ENCODE results near the gene PPP1R3G. TPM values are rescaled to one million over a fixed set of nuclear protein-coding genes. Genes with fewer than 3 reads are reported as not detected.
A peak's percentile ranks its signal among the peaks of the same experiment; 100 is the strongest.

Gene PPP1R3G
- total and polyA plus RNA-seq, 4 donors, result 0.10 to 1.5 (median 0.43) TPM

- 46 to 56% methylated on average over 18 of the region's 18 CpGs for WGBS, 2 donors
- TF ChIP-seq CTCF (IDR thresholded peaks at IDR 0.05; ENCODE audit: control extremely low read depth, extremely low read depth), result no peak
- Histone ChIP-seq H3K9me3 (ENCODE audit: control insufficient read depth in 4 of 4, insufficient read depth in 3 of 4, low read length in 3 of 4) (peaks cover 0 to 2% (median 0%) of the 10 kb centered on the region in 4 donors), H3K4me1 (ENCODE audit: control insufficient read depth in 5 of 5, insufficient read depth in 5 of 5, low read length in 5 of 5) (peaks cover 0 to 13% (median 5%) of the 10 kb centered on the region in 5 donors), H3K9ac (ENCODE audit: insufficient read depth in 1 of 2, low read length in 2 of 2) (no peak overlapping the region), H3K27me3 (ENCODE audit: control insufficient read depth in 3 of 3, insufficient read depth in 3 of 3, low read length in 2 of 3) (peaks cover 4 to 15% (median 10%) of the 10 kb centered on the region in 3 donors), H3K36me3 (ENCODE audit: control insufficient read depth in 4 of 4, insufficient read depth in 4 of 4, low read length in 4 of 4) (no peaks in the 10 kb centered on the region), H3K27ac (ENCODE audit: low read depth in 1 of 2, low read length in 1 of 2) (peak overlapping the region in 1 of 2 donors; percentile 83), H3K4me3 (no peak overlapping the region)
- ATAC-seq (ENCODE audit: insufficient read depth, low FRiP score), result no peak
- DNase-seq, result peak in 1 of 3 donors; percentile 15
Measured at GRCh38 chr6:5083813-5084359, 1.3 kb upstream of the PPP1R3G start.

GRCh38 chr6:5084360-5084780 is 771 bp upstream of the PPP1R3G start:
- 2% methylated on average over 43 to 57 of the region's 57 CpGs for WGBS, 2 donors
- H3K36me3 ChIP-seq (ENCODE audit: control insufficient read depth in 4 of 4, insufficient read depth in 4 of 4, low read length in 4 of 4), result no peaks in the 10 kb centered on the region
- H3K9ac ChIP-seq (ENCODE audit: insufficient read depth in 1 of 2, low read length in 2 of 2), result no peak overlapping the region
- DNase-seq (peak in 1 of 3 donors; percentile 61), ATAC-seq (ENCODE audit: insufficient read depth, low FRiP score) (peak; percentile 34)
- peaks cover 0 to 2% (median 0%) of the 10 kb centered on the region in 4 donors for H3K9me3 ChIP-seq (ENCODE audit: control insufficient read depth in 4 of 4, insufficient read depth in 3 of 4, low read length in 3 of 4)
- H3K4me1 ChIP-seq (ENCODE audit: control insufficient read depth in 5 of 5, insufficient read depth in 5 of 5, low read length in 5 of 5), result peaks cover 0 to 13% (median 5%) of the 10 kb centered on the region in 5 donors
- peak overlapping the region in 1 of 2 donors; percentile 83 for H3K27ac ChIP-seq (ENCODE audit: low read depth in 1 of 2, low read length in 1 of 2)
- H3K27me3 ChIP-seq (ENCODE audit: control insufficient read depth in 3 of 3, insufficient read depth in 3 of 3, low read length in 2 of 3), result peaks cover 4 to 15% (median 10%) of the 10 kb centered on the region in 3 donors
- no peak for TF ChIP-seq CTCF (IDR thresholded peaks at IDR 0.05; ENCODE audit: control extremely low read depth, extremely low read depth)
- peak overlapping the region; percentile 46 for H3K4me3 ChIP-seq

- peak overlapping the region; percentile 37 to 83 for H3K27ac ChIP-seq (ENCODE audit: low read depth in 1 of 2, low read length in 1 of 2)
- ATAC-seq (ENCODE audit: insufficient read depth, low FRiP score) (peak; percentile 6), DNase-seq (peak; percentile 57 to 63 (median 62))
- peaks cover 0 to 3% (median 0%) of the 10 kb centered on the region in 4 donors for H3K9me3 ChIP-seq (ENCODE audit: control insufficient read depth in 4 of 4, insufficient read depth in 3 of 4, low read length in 3 of 4)
- TF ChIP-seq CTCF (IDR thresholded peaks at IDR 0.05; ENCODE audit: control extremely low read depth, extremely low read depth), result no peak
- no peaks in the 10 kb centered on the region for H3K36me3 ChIP-seq (ENCODE audit: control insufficient read depth in 4 of 4, insufficient read depth in 4 of 4, low read length in 4 of 4)
- 1 to 2% methylated on average over 63 to 74 of the region's 74 CpGs for WGBS, 2 donors
- peak overlapping the region; percentile 46 for H3K4me3 ChIP-seq
- H3K4me1 ChIP-seq (ENCODE audit: control insufficient read depth in 5 of 5, insufficient read depth in 5 of 5, low read length in 5 of 5), result peaks cover 0 to 17% (median 5%) of the 10 kb centered on the region in 5 donors
- peaks cover 4 to 15% (median 10%) of the 10 kb centered on the region in 3 donors for H3K27me3 ChIP-seq (ENCODE audit: control insufficient read depth in 3 of 3, insufficient read depth in 3 of 3, low read length in 2 of 3)
- no peak overlapping the region for H3K9ac ChIP-seq (ENCODE audit: insufficient read depth in 1 of 2, low read length in 2 of 2)
Measured at GRCh38 chr6:5085648-5086293, 630 bp downstream of the PPP1R3G start.
